ENCODE measurements around the gene PNMA8A.
A peak's percentile ranks its signal among the peaks of the same experiment; 100 is the strongest.
"Not testable (repeated sequence)": the region's sequence is repeated elsewhere in the genome, so short reads cannot be mapped to it uniquely, and the experiment has no call there.

The PNMA8A gene, protein sequence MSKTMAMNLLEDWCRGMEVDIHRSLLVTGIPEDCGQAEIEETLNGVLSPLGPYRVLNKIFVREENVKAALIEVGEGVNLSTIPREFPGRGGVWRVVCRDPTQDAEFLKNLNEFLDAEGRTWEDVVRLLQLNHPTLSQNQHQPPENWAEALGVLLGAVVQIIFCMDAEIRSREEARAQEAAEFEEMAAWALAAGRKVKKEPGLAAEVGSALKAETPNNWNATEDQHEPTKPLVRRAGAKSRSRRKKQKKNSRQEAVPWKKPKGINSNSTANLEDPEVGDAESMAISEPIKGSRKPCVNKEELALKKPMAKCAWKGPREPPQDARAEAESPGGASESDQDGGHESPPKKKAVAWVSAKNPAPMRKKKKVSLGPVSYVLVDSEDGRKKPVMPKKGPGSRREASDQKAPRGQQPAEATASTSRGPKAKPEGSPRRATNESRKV

GRCh38 chr19:46471116-46471733, at the start of gene PNMA8A:
TSS of gene PNMA8A (minus strand) at chr19:46471563. CDS start at chr19:46471035, 528 bp downstream.
- DNase-seq, result peak; percentile 67 to 93 (median 85)
- intact Hi-C loops (cut with DNase I), result no loop called here

GRCh38 chr19:46520616-46521015, 49.3 kb upstream of the PNMA8A start:
- DNase-seq, result no peak
- intact Hi-C loops (cut with DNase I), result loop anchor here (10.0 kb wide), 1 partner anchor 144 kb away; the partner anchor contains the start of gene DACT3

DNA sequence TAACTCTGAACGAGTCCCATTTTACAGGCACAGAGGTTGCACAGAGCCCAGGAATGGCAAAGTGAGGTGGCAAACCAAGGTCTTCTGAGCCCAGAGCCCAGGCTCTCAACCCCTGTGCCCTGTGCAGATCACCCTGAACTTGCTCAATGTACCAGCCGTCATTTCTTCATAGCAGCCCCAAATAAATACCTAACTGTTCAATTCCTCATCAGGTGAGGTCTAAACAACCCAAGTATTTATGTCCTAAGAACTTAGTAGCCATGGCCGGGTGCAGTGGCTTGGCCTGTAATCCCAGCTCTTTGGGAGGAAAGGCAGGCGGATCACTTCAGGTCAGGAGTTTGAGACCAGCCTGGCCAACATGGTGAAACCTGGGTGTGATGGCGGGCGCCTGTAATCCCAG, 46.1 kb upstream of the PNMA8A start:
- intact Hi-C loops (cut with DNase I), result no loop called here
- DNase-seq, result no peak

DNA sequence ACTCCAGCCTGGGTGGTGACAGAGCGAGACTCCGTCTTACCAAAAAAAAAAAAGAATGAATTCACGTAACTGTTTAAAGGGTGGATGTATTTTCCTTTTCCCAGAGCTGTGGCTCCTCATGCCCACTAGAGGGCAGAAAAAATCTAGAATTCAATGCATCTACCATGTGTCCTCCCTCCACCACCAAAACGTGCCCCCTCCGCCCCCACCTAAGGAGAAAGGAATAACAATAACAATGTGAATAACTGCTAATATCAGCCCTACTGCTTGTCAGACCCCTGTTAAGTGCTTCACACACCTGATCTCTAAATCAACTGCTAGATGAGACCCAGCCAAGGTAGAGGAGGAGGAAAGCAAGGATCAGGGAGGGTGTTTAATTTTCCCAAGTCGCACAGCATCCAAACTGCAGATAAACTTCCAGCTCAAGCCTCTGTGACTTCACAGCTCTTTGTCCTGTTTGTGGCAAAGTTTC, 44.6 kb upstream of the PNMA8A start:
- DNase-seq, result peak in 1 of 42 donors; percentile 50
- intact Hi-C loops (cut with DNase I), result no loop called here

- no peak for DNase-seq
- intact Hi-C loops (cut with DNase I), result no loop called here
These were observed 43.9 kb upstream of the PNMA8A start for GRCh38 chr19:46515290-46515609.

DNA sequence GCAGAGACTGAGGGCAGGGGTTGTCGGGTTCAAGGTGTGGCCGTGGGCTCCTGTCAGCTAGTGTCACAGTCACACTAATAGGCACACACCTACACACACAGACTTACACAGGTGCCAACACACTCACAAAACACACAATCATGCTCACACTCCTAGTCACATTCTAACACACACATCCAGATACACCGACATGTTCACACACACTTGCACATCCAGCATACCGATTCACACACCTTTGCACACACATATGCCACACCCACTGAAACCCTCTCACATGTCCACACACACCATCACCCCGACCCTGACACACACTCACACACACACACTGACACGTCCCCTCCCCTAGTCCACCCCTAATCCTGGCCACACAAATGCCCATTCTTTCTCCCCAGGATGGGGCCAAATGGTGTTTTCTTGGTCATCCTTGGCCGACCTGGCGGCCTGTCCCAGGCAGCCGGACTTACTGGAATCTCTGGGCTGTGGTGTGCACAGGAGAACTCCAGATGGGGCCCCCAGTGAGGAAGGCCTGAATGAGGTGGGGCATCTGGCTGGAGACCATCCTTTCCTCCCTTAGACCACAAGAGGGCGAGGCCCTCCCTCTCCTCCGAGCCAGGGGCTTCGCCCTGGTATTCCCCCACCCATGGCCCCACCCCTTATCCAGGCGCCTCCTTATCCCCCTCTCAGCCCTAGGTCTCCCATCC, 43.4 kb upstream of the PNMA8A start:
- DNase-seq, result no peak
- intact Hi-C loops (cut with DNase I), result no loop called here

- peak in 41 of 42 donors; percentile 53 to 95 (median 87) for DNase-seq
- intact Hi-C loops (cut with DNase I), result no loop called here
These were observed 42.3 kb upstream of the PNMA8A start for GRCh38 chr19:46513461-46514236.

DNA sequence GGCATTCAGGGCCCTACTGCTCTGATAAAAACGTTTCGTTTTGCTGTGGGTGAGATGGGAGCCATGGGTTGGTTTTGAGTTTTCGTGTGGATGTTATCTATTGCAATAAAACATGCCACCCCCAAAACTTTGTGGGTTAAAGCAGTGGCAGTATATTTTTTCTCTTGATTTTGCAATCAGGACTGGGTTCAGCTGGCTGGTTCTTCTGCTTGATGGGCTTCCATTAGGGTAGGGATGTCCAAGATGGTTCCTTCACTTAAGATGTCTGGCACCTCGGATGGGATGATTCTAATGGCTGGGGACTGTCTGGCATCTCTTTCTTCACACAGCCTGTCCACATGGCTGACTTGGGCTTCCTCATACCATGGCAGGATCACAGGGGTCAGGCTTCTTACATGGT, 39.9 kb upstream of the PNMA8A start:
- intact Hi-C loops (cut with DNase I), result no loop called here

DNA sequence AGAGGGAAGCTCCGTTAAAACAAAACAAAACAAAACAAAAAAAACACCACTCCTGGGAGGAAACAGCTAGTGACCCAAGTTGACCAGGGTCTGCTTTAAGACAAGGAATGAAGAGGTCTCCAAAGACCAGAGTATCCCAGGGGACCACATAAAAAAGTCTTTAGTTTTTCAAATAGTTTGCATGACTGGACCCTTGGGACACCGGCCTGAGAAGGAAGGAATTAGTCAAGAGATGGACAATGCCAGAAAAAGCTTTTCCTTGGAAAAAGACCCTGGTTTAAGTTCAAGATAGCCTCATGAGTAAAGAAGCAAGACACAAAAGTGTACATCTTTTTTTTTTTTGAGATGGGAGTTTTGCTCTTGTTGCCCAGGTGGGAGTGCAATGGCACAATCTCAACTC, 36.8 kb upstream of the PNMA8A start:
- no peak for DNase-seq
- intact Hi-C loops (cut with DNase I), result no loop called here

More for the DNA sequence above, 39.9 kb upstream of the PNMA8A start:
- DNase-seq, result no peak

- intact Hi-C loops (cut with DNase I), result no loop called here
- peak in 32 of 42 donors; percentile 23 to 87 (median 64) for DNase-seq
These were observed 32.6 kb upstream of the PNMA8A start for GRCh38 chr19:46503848-46504453.

- intact Hi-C loops (cut with DNase I), result no loop called here
- DNase-seq, result no peak
These were observed 31.5 kb upstream of the PNMA8A start for GRCh38 chr19:46502891-46503290.

DNA sequence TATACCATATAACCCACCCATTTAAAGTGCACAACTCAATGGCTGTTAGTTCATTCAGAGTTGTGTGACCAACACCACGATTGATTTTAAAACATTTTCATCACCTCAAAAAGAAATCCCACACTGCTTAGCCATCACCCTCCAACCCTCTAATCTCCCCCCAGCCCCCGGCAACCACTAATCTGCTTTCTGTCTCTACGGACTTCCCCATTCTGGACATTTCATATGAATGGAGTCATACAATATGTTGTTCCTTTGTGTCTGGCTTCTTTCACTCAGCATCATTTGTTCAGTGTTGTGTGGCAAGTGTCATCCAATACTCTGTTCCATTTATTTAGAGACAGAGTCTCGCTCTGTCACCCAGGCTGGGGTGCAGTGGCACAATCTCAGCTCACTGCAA, 28.3 kb upstream of the PNMA8A start:
- intact Hi-C loops (cut with DNase I), result no loop called here

DNA sequence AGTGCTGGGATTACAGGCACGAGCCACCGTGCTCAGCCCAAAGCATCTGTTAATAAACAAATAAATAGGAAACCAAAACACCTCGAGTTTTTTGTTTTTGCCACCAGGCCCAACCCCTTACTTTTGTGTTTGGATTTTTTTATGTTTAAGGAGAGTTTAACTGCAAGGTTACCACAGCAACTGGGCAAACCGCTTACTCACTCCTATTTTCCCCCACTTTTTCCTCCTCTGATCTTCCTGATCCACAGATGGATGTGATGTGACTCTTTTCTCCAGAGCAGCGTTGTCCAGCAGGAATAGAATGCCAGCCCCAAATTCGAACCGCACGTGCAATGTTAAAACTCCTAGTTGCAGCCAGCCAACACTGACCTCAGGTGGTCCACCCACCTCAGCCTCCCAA, 26.4 kb upstream of the PNMA8A start:
- no peak for DNase-seq
- intact Hi-C loops (cut with DNase I), result no loop called here

More for the DNA sequence above, 28.3 kb upstream of the PNMA8A start:
- no peak for DNase-seq

DNA sequence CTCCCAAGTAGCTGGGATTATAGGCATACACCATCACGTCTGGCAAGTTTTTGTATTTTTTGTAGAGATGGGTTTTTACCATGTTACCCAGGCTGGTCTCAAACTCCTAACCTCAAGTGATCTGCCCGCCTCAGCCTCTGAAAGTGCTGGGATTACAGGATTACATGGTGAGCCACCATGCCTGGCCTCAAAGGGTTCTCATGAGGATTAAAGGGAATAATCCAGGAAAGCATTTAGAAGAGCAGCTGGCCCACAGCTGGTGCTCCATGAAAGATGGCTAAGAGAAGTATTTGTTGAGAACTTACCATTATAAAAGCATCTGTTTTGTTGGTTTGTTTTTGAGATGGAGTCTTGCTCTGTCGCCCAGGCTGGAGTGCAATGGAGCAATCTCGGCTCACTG, 25.5 kb upstream of the PNMA8A start:
- DNase-seq; intact Hi-C loops (cut with DNase I): not testable (repeated sequence)

GRCh38 chr19:46496304-46496703, 24.9 kb upstream of the PNMA8A start:
- intact Hi-C loops (cut with DNase I), result no loop called here
- no peak for DNase-seq

GRCh38 chr19:46495786-46496099, 24.4 kb upstream of the PNMA8A start, which contains the start of gene PNMA8B:
TSS of gene PNMA8B (minus strand) at chr19:46495867. CDS start at chr19:46495465, 402 bp downstream.
- intact Hi-C loops (cut with DNase I), result no loop called here
- peak; percentile 69 to 95 (median 91) for DNase-seq

DNA sequence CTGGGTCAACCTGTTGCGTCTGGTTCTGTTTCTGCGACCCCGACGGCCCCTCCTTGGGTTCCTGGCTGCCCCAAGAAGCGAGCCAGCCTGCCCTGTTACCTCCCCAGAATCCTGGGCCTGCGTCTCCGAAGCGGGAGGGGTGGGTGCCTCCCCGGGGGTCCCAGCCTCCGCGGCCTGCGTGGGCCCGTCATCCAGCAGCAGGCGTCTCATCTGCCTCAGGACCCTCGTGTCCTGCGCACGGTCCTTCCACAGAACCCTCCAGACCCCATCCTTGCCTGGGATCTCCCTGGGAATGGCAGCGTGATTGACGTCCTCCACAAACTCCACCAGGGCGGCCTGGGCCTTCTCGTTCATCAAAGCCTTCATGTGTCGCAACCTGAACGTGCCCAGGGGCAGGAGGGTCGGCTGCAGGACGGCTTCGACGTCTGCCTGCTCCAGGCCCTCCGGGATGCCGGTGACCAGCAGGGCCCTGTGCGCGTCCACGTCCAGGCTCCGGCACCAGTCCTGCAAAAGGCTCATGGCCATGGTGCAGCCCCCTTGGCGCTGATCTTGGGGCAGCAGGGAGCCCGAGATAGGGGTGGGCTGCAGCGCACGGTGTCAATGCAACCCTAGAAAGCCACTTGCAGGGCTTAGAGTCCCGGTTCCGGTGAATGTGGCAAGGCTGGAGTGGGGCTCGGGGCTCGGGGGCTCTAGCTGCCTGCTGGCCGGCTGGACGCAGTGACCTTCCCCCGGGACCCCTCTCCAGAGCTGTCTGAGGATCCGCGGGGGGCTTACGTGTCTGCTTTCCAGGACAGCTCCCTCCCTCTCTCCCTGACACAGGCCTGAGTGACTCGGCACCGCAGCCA, 23.8 kb upstream of the PNMA8A start:
- intact Hi-C loops (cut with DNase I), result no loop called here
- DNase-seq, result peak in 3 of 42 donors; percentile 29 to 40 (median 37)

All from head of caudate nucleus (tissue), 42 donors.